ENCODE measurements around the gene RUNDC1. TPM values are rescaled to one million over a fixed set of nuclear protein-coding genes. Genes with fewer than 3 reads are reported as not detected.

RUNDC1 gene
- total and polyA plus RNA-seq, 2 donors from 2014 or later, result 10.1 to 19.5 TPM

DNA sequence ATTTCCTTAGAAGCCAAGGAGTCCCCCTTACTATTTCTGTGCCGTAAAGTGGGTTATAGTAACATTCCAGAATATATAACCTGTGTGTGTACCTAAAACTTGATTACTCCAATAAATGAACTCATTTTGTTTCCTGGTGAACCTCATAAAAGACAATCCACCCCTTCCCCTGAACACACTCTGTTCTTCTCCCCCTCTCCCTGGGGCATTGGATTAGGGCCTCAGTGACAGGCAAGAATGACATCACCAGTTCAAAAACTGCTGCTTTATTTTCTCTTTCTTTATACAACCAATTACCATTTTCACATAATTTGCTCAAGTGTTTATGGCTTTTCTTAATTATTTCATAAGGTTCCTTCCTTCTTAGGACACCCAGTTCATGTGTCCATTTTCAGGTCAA, 33.6 kb upstream of the RUNDC1 start:
- DNase-seq (no peak), FAIRE-seq (no peak)
- H3K4me1 ChIP-seq (ENCODE audit: control insufficient read depth in 2 of 3, insufficient read depth in 2 of 3, low read depth in 1 of 3, low read length in 3 of 3), result no peaks in the 10 kb centered on the region
- no peaks in the 10 kb centered on the region for H3K27me3 ChIP-seq (ENCODE audit: control insufficient read depth, insufficient read depth, low read length)
- H3K9me3 ChIP-seq (ENCODE audit: control insufficient read depth in 2 of 3, insufficient read depth in 1 of 3, low read length in 3 of 3), result no peaks in the 10 kb centered on the region
- no peak overlapping the region for H3K9ac ChIP-seq (ENCODE audit: low read length in 3 of 3)
- TF ChIP-seq, protein P1, sequence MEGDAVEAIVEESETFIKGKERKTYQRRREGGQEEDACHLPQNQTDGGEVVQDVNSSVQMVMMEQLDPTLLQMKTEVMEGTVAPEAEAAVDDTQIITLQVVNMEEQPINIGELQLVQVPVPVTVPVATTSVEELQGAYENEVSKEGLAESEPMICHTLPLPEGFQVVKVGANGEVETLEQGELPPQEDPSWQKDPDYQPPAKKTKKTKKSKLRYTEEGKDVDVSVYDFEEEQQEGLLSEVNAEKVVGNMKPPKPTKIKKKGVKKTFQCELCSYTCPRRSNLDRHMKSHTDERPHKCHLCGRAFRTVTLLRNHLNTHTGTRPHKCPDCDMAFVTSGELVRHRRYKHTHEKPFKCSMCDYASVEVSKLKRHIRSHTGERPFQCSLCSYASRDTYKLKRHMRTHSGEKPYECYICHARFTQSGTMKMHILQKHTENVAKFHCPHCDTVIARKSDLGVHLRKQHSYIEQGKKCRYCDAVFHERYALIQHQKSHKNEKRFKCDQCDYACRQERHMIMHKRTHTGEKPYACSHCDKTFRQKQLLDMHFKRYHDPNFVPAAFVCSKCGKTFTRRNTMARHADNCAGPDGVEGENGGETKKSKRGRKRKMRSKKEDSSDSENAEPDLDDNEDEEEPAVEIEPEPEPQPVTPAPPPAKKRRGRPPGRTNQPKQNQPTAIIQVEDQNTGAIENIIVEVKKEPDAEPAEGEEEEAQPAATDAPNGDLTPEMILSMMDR (IDR thresholded peaks at IDR 0.05; ENCODE audit: borderline replicate concordance, extremely low read depth, insufficient read depth), result no peak
- H3K36me3 ChIP-seq (ENCODE audit: control insufficient read depth in 2 of 3, insufficient read depth in 3 of 3, low read length in 3 of 3), result peaks cover 0 to 2% (median under 1%) of the 10 kb centered on the region in 3 donors
- intact Hi-C loops (cut with DNase I), result no loop called here
- no peak overlapping the region for H3K27ac ChIP-seq (ENCODE audit: low read depth in 2 of 2, low read length in 2 of 2)
- no peak overlapping the region for H3K4me3 ChIP-seq (ENCODE audit: low read length in 3 of 3)

DNA sequence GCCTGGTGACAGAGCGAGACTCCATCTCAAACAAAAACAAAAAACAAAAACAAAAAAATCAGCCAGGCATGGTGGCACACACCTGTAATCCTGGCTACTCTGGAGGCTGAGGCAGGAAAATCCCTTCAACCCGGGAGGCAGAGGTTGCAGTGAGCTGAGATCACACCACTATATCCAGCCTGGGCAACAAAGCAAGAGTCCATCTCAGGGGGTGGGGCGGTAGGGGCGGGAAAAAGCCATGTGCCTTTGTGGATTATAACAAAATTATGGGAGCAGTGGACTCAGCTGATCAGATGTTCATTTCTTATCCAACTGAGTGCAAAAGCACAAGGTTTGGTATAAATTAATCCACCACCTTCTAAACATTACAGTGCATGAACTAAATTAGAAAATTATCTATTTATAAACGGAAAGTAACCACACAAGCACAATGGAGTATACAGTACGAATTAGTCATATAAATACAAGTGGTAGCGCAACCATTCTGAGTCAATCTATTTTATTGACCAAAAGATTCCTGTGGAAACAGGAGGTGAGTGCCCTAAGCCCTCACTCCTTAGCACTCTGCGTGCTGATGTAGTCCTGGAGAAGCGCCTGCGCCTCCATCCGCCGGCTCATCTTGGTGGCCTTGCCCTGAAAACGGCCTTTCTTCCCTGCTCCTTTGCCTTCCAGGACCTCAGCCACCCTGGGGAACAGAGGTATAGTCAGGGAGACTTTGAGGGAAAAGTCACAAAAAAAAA, 30.2 kb upstream of the RUNDC1 start:
- Histone ChIP-seq H3K27me3 (ENCODE audit: control insufficient read depth, insufficient read depth, low read length) (no peaks in the 10 kb centered on the region), H3K36me3 (ENCODE audit: control insufficient read depth in 2 of 3, insufficient read depth in 3 of 3, low read length in 3 of 3) (peaks cover 5 to 17% (median 11%) of the 10 kb centered on the region in 3 donors), H3K9me3 (ENCODE audit: control insufficient read depth in 2 of 3, insufficient read depth in 1 of 3, low read length in 3 of 3) (no peaks in the 10 kb centered on the region), H3K9ac (ENCODE audit: low read length in 3 of 3) (no peak overlapping the region), H3K4me1 (ENCODE audit: control insufficient read depth in 2 of 3, insufficient read depth in 2 of 3, low read depth in 1 of 3, low read length in 3 of 3) (no peaks in the 10 kb centered on the region), H3K4me3 (ENCODE audit: low read length in 3 of 3) (no peak overlapping the region), H3K27ac (ENCODE audit: low read depth in 2 of 2, low read length in 2 of 2) (no peak overlapping the region)
- DNase-seq, result no peak
- no peak for FAIRE-seq
- TF ChIP-seq, protein P1 (IDR thresholded peaks at IDR 0.05; ENCODE audit: borderline replicate concordance, extremely low read depth, insufficient read depth), result no peak
- intact Hi-C loops (cut with DNase I), result no loop called here

DNA sequence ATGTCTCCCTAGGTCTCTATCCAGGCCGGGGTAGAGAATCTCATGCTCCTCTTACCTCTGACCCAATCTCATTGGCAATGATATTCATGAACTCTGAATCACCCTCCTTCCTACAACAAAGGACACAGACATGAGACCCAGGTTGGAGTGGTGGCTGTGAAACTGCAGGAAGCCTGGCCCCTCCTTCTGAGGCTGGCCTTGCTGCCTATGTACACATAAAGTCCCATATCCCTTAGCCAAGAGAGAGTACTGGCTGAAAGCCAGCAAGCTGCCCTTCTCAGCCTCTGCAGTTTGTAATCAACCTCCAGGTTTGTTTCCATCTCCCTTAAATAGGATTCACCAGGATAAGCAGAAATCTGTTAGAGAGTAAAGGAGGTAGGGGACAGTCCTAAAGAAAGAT, 26.7 kb upstream of the RUNDC1 start:
- Histone ChIP-seq H3K9me3 (ENCODE audit: control insufficient read depth in 2 of 3, insufficient read depth in 1 of 3, low read length in 3 of 3) (no peaks in the 10 kb centered on the region), H3K4me3 (ENCODE audit: low read length in 3 of 3) (no peak overlapping the region), H3K9ac (ENCODE audit: low read length in 3 of 3) (no peak overlapping the region), H3K4me1 (ENCODE audit: control insufficient read depth in 2 of 3, insufficient read depth in 2 of 3, low read depth in 1 of 3, low read length in 3 of 3) (no peaks in the 10 kb centered on the region), H3K36me3 (ENCODE audit: control insufficient read depth in 2 of 3, insufficient read depth in 3 of 3, low read length in 3 of 3) (peaks cover 13 to 38% (median 25%) of the 10 kb centered on the region in 3 donors), H3K27me3 (ENCODE audit: control insufficient read depth, insufficient read depth, low read length) (no peaks in the 10 kb centered on the region), H3K27ac (ENCODE audit: low read depth in 2 of 2, low read length in 2 of 2) (no peak overlapping the region)
- intact Hi-C loops (cut with DNase I), result no loop called here
- FAIRE-seq, result no peak
- no peak for DNase-seq
- TF ChIP-seq, protein P1 (IDR thresholded peaks at IDR 0.05; ENCODE audit: borderline replicate concordance, extremely low read depth, insufficient read depth), result no peak
